SH-SY5Y (cell line): ENCODE results near the gene MYMK.

Source experiments
- GATA2 ChIP-seq: IDR thresholded peaks from 2 replicates; pipeline ENCODE4 v1.6.1; 2011; ENCODE audit warnings: mild to moderate bottlenecking, low read depth, low read length
- GATA3 ChIP-seq: IDR thresholded peaks from 2 replicates; pipeline ENCODE4 v1.6.1; 2011; ENCODE audit warnings: low read depth, mild to moderate bottlenecking, low read length, moderate library complexity

GRCh38 chr9:133540698-133541025, 15.9 kb upstream of the MYMK start:
- TF ChIP-seq GATA2 (no peak), GATA3 (no peak)
